Cardiac fibroblast (primary cell): ENCODE results near the gene MAN2B2.
A peak's percentile ranks its signal among the peaks of the same experiment; 100 is the strongest.

Experiments used
- DNase-seq, 2 donors: peaks; one replicate each; pipeline versions ENCODE4 v3.0.0 to v3.0.0-alpha.2; 2010; ENCODE audit warnings: low read depth in 2 of 2
- H3K4me3 ChIP-seq, 2 donors: replicated peaks in 1 of 2; 1 replicate in 1 of 2; 2 replicates in 1 of 2; pipeline ENCODE4 v1.5.1; 2011; ENCODE audit warnings: low read depth in 2 of 2, low read length in 2 of 2, mild to moderate bottlenecking in 2 of 2, moderate library complexity in 1 of 2
- CTCF ChIP-seq: IDR thresholded peaks from one replicate; pipeline ENCODE4 v1.5.1; 2011; ENCODE audit warnings: low read depth, mild to moderate bottlenecking, low read length, inconsistent platforms

Gene MAN2B2

GRCh38 chr4:6639137-6639680 is 64.2 kb downstream of the MAN2B2 start:
- TF ChIP-seq CTCF: no peak
- no peak for DNase-seq
- no peak overlapping the region for H3K4me3 ChIP-seq

- TF ChIP-seq CTCF: no peak
- H3K4me3 ChIP-seq: peak within 1 kb of the TSS; percentile 86 to 95
- DNase-seq: peak; percentile 96
These were observed 65.5 kb downstream of the MAN2B2 start, which contains the start of gene MRFAP1 for GRCh38 chr4:6640292-6641163. Gene MRFAP1 (plus strand): TSS chr4:6640685. CDS start chr4:6640863, 178 bp downstream.

GRCh38 chr4:6641164-6641970 is 66.4 kb downstream of the MAN2B2 start:
- no peak for TF ChIP-seq CTCF
- peak; percentile 45 to 59 for DNase-seq
- H3K4me3 ChIP-seq: peak overlapping the region; percentile 86 to 95

- DNase-seq: peak in 1 of 2 donors; percentile 12
- no peak for TF ChIP-seq CTCF
- H3K4me3 ChIP-seq: peak overlapping the region; percentile 86 to 95
These were observed 67.0 kb downstream of the MAN2B2 start for GRCh38 chr4:6641971-6642320.

GRCh38 chr4:6643141-6643847 is 68.3 kb downstream of the MAN2B2 start:
- H3K4me3 ChIP-seq: no peak overlapping the region
- DNase-seq: no peak
- TF ChIP-seq CTCF: no peak

GRCh38 chr4:6644792-6645530 is 70.0 kb downstream of the MAN2B2 start:
- H3K4me3 ChIP-seq: no peak overlapping the region
- no peak for TF ChIP-seq CTCF

More at GRCh38 chr4:6644792-6645530, 70.0 kb downstream of the MAN2B2 start:
- DNase-seq: no peak
